Ishikawa (cell line): Measurements from ENCODE around the gene PON1.

Experiments
- CEBPB ChIP-seq: IDR thresholded peaks from 2 replicates; pipeline ENCODE4 v1.6.1; 2012
- CREB1 ChIP-seq: IDR thresholded peaks from 2 replicates; pipeline ENCODE4 v1.6.1; 2012; ENCODE audit warnings: low read depth
- RAD21 ChIP-seq: IDR thresholded peaks from 2 replicates; pipeline ENCODE4 v1.6.1; 2012; ENCODE audit warnings: low read depth
- TCF12 ChIP-seq: IDR thresholded peaks from 2 replicates; pipeline ENCODE4 v1.6.1; 2012; ENCODE audit warnings: low read depth
- YY1 ChIP-seq: IDR thresholded peaks from 2 replicates; pipeline ENCODE4 v1.6.1; 2012; ENCODE audit warnings: low read depth
- TF ChIP-seq, protein P1 (sequence below): IDR thresholded peaks from 2 replicates; pipeline ENCODE4 v1.6.1; 2012; ENCODE audit warnings: low read depth, mild to moderate bottlenecking

DNA sequence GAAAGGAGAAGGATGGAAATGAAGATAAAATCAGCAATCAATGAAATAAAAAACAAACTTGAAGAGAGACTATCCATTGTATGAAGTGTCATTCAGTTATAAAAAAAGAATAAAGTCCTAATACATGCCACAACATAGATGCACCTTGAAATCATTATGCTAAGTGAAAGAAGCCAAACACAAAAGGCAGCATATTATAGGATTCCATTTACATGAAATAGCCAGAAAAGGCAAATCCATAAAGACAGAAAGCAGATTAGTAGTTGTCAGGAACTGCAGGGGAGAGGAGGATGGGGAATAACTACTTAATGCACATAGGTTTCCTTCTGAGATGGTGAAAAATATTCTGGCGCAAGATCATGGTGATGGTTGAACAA lies 6.6 kb upstream of the PON1 start:
- TF ChIP-seq CEBPB (no peak), YY1 (no peak), RAD21 (no peak), TCF12 (no peak), CREB1 (no peak)
- TF ChIP-seq, protein P1, sequence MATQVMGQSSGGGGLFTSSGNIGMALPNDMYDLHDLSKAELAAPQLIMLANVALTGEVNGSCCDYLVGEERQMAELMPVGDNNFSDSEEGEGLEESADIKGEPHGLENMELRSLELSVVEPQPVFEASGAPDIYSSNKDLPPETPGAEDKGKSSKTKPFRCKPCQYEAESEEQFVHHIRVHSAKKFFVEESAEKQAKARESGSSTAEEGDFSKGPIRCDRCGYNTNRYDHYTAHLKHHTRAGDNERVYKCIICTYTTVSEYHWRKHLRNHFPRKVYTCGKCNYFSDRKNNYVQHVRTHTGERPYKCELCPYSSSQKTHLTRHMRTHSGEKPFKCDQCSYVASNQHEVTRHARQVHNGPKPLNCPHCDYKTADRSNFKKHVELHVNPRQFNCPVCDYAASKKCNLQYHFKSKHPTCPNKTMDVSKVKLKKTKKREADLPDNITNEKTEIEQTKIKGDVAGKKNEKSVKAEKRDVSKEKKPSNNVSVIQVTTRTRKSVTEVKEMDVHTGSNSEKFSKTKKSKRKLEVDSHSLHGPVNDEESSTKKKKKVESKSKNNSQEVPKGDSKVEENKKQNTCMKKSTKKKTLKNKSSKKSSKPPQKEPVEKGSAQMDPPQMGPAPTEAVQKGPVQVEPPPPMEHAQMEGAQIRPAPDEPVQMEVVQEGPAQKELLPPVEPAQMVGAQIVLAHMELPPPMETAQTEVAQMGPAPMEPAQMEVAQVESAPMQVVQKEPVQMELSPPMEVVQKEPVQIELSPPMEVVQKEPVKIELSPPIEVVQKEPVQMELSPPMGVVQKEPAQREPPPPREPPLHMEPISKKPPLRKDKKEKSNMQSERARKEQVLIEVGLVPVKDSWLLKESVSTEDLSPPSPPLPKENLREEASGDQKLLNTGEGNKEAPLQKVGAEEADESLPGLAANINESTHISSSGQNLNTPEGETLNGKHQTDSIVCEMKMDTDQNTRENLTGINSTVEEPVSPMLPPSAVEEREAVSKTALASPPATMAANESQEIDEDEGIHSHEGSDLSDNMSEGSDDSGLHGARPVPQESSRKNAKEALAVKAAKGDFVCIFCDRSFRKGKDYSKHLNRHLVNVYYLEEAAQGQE: no peak
